Activated CD8-positive, alpha-beta T cell treated with anti-CD3 and anti-CD28 coated beads, Interleukin-2, amount 10 ng/mL, durations not matched to agents 7 days and 5 days (primary cell): Measurements from ENCODE around the gene PANK4. TPM values are rescaled to one million over a fixed set of nuclear protein-coding genes. Genes with fewer than 3 reads are reported as not detected.
A peak's percentile ranks its signal among the peaks of the same experiment; 100 is the strongest.

Source experiments
- ATAC-seq: fragments of 150-1000 bp; cut with Tn5 transposase; one replicate; pipeline ENCODE4 v1.10.0; 2021; ENCODE audit warnings: moderate library complexity
- CTCF ChIA-PET: fragments of 350-600 bp; sonication (Branson Sonifier 250); formaldehyde crosslinking; loops from one replicate; lab custom pipeline; 2021; ENCODE audit warnings: antibody characterized with exemption; lab: Charles Lee
- POLR2A ChIA-PET: fragments of 350-600 bp; sonication (Branson Sonifier 250); formaldehyde crosslinking; loops from one replicate; lab custom pipeline; 2021; ENCODE audit warnings: antibody characterized with exemption; lab: Charles Lee
- DNase-seq: peaks from one replicate; pipeline ENCODE4 v3.0.0-alpha.2; 2020
- H3K27ac Mint-ChIP-seq: one replicate; pipeline ENCODE4 v1.8.0; 2021; ENCODE audit warnings: mild to moderate bottlenecking, mixed read lengths
- H3K27me3 Mint-ChIP-seq: one replicate; pipeline ENCODE4 v1.8.0; 2021; ENCODE audit warnings: low read depth, mixed read lengths
- H3K36me3 Mint-ChIP-seq: one replicate; pipeline ENCODE4 v1.8.0; 2021; ENCODE audit warnings: low read depth, mixed read lengths
- H3K4me1 Mint-ChIP-seq: one replicate; pipeline ENCODE4 v1.8.0; 2021; ENCODE audit warnings: low read depth, mixed read lengths
- H3K4me3 Mint-ChIP-seq: one replicate; pipeline ENCODE4 v1.8.0; 2021; ENCODE audit warnings: mild to moderate bottlenecking, mixed read lengths
- H3K9me3 Mint-ChIP-seq: one replicate; pipeline ENCODE4 v1.8.0; 2022; ENCODE audit warnings: mixed read lengths; ENCODE audit not compliant: insufficient read depth
- total RNA-seq, 2 experiments: library from RNA; stranded (reverse); gene quantifications; one replicate each; pipeline ENCODE4 v1.2.3, GENCODE V29; 2021

Gene PANK4
- total RNA-seq, 2 experiments from 2014 or later: 55.9 to 66.8 TPM

DNA sequence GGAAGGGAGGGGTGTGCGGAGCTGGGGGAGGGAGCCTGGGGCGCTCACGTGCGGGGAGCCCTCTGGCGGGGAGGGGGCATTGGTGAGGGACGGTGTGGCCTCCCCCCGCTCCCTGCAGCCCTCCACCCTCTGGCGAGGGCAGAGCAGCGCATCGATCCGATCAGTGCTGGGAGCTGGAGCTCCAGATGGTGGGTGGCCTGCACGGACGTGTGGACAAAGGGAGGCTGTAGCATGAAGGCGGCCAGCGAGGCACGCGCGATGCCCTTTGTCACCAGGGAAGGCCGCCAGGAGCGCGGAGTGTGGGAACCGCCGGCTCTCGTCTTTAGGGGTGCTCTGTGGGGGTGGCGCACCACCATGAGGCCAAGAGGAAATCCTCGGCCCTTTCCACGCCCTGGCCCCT, 9.1 kb upstream of the PANK4 start:
- Mint-ChIP-seq H3K36me3 (no peaks in the 10 kb centered on the region), H3K4me3 (no peak overlapping the region), H3K27ac (no peak overlapping the region), H3K9me3 (no peaks in the 10 kb centered on the region), H3K4me1 (peaks cover 3% of the 10 kb centered on the region), H3K27me3 (peaks cover 28% of the 10 kb centered on the region)
- CTCF ChIA-PET: interaction anchor here (1.3 kb wide), 1 partner anchor 12 kb away, joined by 4 read pairs; no protein-coding TSS in a partner anchor
- POLR2A ChIA-PET: no interaction called here
- ATAC-seq (no peak), DNase-seq (no peak)

DNA sequence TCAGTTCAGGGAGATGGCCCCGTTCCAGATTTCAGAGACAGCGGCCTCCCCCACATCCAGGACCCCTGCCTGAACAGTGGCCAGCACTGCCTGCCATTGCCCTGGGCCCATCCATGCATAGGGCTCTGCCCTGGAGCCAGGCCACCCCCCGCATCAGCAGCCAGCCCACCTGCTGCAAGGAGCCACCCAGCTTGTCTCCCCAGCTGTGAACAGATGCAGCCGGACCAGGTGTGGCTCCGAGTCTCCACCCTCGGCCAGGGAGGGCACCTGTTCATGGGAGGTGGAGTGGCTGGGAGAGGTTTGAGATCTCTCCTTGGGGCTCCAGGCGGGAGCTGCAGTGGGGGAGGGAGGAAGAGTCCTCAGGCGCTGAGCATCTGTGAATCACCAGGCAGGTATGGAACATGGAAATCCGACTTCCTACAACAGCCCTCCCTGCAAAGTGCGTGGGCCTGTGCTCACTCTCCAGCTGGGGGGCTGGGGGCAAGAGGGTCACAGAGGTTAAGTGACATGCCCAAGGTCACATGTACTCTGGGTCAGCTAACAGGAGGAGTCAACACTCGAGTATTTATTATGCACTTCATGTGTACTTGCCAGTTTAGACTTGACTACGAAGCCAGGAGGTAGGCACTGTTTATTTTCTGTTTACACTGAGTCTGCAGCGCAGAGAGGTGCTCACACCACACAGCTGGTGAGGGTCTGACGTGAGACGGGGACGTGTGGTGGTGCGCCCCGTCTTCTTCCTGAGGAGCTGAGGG, 8.5 kb upstream of the PANK4 start:
- CTCF ChIA-PET: interaction anchor here (1.3 kb wide), 1 partner anchor 11 kb away, joined by 4 read pairs; no protein-coding TSS in a partner anchor
- peaks cover 28% of the 10 kb centered on the region for H3K27me3 Mint-ChIP-seq
- peaks cover 3% of the 10 kb centered on the region for H3K4me1 Mint-ChIP-seq
- POLR2A ChIA-PET: no interaction called here
- no peaks in the 10 kb centered on the region for H3K36me3 Mint-ChIP-seq
- DNase-seq (no peak), ATAC-seq (no peak)
- H3K4me3 Mint-ChIP-seq: no peak overlapping the region
- no peak overlapping the region for H3K27ac Mint-ChIP-seq
- H3K9me3 Mint-ChIP-seq: no peaks in the 10 kb centered on the region

DNA sequence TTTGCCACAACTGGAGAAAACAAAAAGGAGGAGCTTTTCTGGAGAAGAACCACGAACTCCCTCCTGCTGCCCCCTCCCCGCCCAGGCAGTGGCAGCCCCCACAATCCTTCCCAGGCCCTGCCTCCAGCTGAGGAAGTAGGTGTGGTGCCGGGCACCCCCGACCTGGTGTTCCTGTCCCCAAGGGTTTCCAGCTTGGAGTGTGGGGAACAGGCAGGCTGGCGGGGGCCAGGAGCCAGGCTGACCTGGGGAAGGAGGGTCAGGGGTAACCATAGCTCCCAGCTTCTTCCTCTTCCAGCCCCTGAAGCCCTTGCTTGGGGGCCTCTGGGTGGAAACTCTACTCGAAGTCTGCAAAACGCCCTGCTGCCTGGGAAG, 7.9 kb upstream of the PANK4 start:
- CTCF ChIA-PET: no interaction called here
- no peak for DNase-seq
- Mint-ChIP-seq H3K36me3 (no peaks in the 10 kb centered on the region), H3K27ac (no peak overlapping the region), H3K27me3 (peaks cover 31% of the 10 kb centered on the region), H3K4me3 (no peak overlapping the region), H3K9me3 (no peaks in the 10 kb centered on the region), H3K4me1 (peaks cover 3% of the 10 kb centered on the region)
- POLR2A ChIA-PET: no interaction called here
- ATAC-seq: no peak

DNA sequence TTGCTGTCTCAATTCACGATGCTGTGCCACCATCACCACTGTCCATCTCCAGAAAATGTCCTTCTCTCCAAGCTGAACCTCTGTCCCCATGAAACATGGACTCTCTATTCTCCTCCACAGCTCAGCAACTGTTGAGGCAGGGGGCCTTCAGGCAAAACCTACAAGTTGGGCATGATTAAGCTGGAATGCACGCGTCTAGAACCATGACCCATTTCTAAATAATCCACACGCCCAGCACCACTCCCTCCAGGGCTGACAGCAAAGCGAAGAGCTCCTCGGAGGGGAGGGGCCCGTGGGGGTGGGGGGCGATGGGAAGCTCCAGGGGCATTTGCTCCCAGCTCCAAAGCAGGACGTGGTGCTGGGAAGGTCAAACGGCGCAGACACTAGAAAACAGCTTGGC, 7.0 kb upstream of the PANK4 start:
- no peaks in the 10 kb centered on the region for H3K9me3 Mint-ChIP-seq
- peaks cover 9% of the 10 kb centered on the region for H3K4me1 Mint-ChIP-seq
- ATAC-seq (no peak), DNase-seq (no peak)
- CTCF ChIA-PET: interaction anchor here (1.2 kb wide), 1 partner anchor 9 kb away, joined by 5 read pairs; no protein-coding TSS in a partner anchor
- H3K36me3 Mint-ChIP-seq: no peaks in the 10 kb centered on the region
- no peak overlapping the region for H3K27ac Mint-ChIP-seq
- H3K27me3 Mint-ChIP-seq: peaks cover 38% of the 10 kb centered on the region
- POLR2A ChIA-PET: interaction anchor here (1.6 to 2.1 kb wide), 2 partner anchors 12 to 52 kb away, joined by 5 read pairs; no protein-coding TSS in a partner anchor
- no peak overlapping the region for H3K4me3 Mint-ChIP-seq

DNA sequence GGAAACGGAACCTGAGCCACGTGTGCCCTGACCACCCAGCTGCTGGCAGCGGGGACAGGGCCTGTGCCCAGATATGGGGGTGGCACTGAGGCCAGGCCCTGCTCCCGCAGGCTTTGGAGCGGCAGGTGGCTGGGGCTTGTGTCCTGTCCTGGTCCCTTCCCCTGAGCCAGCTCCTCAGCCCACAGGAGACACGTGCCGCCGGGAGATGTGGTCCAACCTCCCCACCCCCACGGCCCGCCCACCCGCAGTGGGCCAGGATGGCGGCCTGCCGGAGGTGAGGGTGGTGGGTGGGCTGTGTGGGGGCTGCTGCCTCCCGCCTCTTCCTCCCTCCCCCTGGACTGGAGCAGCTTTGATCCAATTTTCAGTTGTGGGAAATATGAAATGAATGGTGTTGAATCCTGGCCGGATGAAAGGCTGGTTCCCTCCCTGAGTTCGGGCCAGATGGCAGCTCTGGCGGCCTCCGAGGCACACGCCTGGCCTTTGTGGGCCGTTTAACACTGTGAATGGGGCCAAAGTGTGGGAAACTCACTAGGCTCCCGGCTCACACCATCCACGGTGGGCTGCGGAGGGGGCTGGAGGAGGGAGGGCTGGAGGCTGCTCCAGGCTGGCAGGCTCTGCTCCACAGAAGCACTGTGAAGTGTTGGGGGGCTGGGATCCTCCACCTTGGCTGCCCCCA, 6.2 kb upstream of the PANK4 start:
- peaks cover 9% of the 10 kb centered on the region for H3K4me1 Mint-ChIP-seq
- H3K4me3 Mint-ChIP-seq: no peak overlapping the region
- CTCF ChIA-PET: interaction anchor here (1.2 kb wide), 1 partner anchor 9 kb away, joined by 5 read pairs; no protein-coding TSS in a partner anchor
- POLR2A ChIA-PET: interaction anchor here (0.8 to 2.1 kb wide), 3 partner anchors 13 to 341 kb away, joined by 3 to 5 read pairs (median 5); no protein-coding TSS in a partner anchor
- no peak overlapping the region for H3K27ac Mint-ChIP-seq
- no peak for ATAC-seq
- H3K36me3 Mint-ChIP-seq: no peaks in the 10 kb centered on the region
- peaks cover 38% of the 10 kb centered on the region for H3K27me3 Mint-ChIP-seq
- H3K9me3 Mint-ChIP-seq: no peaks in the 10 kb centered on the region
- DNase-seq: no peak

DNA sequence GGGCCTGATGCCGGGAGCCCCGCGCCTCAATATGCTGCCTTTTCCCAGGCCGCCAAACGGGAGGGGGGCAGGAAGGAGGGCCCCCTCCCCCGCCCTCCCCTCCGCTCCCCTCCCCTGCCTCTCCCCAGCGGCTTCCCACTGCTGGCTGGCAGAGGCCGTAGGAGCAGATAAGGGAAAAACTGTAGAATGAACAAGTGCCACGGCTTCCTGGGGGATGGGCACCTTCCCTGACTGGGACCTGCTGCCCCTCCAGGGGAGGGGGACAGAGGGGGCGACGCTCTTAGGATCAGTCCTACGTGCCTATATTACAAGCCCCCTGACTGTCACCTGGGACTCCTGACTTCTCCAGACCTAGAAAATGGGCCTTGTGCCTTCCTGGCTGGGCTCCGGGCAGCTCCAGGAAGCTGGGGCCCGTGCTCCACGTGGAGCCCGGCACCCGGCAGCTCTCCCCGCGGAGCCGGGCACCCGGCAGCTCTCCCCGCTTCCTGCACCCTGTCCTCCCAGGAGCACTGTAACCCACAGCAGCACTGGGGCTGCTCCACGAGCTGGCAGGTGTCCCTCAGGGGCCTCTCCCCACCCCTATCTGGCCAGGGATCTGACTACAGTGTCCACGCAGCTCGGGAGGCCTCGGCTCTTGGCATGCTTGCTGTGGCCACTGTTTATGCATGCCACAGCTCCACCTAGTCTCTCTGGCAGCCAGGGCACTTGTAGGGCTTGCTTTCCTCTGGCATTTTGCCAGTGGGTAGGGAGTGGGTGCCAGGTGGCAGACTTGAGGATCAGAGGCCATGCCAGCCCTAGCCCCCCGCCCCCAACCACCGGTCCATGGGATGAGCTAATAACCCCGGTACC, 4.3 kb upstream of the PANK4 start:
- H3K9me3 Mint-ChIP-seq: no peaks in the 10 kb centered on the region
- peaks cover 37% of the 10 kb centered on the region for H3K27me3 Mint-ChIP-seq
- H3K27ac Mint-ChIP-seq: no peak overlapping the region
- no peaks in the 10 kb centered on the region for H3K36me3 Mint-ChIP-seq
- POLR2A ChIA-PET: interaction anchor here (1.1 to 2.4 kb wide), 2 partner anchors 15 to 17 kb away, joined by 4 to 14 read pairs; no protein-coding TSS in a partner anchor
- H3K4me1 Mint-ChIP-seq: peaks cover 17% of the 10 kb centered on the region
- H3K4me3 Mint-ChIP-seq: no peak overlapping the region
- CTCF ChIA-PET: interaction anchor here (1.0 kb wide), 1 partner anchor 17 kb away, joined by 3 read pairs; no protein-coding TSS in a partner anchor
- DNase-seq (no peak), ATAC-seq (no peak)

DNA sequence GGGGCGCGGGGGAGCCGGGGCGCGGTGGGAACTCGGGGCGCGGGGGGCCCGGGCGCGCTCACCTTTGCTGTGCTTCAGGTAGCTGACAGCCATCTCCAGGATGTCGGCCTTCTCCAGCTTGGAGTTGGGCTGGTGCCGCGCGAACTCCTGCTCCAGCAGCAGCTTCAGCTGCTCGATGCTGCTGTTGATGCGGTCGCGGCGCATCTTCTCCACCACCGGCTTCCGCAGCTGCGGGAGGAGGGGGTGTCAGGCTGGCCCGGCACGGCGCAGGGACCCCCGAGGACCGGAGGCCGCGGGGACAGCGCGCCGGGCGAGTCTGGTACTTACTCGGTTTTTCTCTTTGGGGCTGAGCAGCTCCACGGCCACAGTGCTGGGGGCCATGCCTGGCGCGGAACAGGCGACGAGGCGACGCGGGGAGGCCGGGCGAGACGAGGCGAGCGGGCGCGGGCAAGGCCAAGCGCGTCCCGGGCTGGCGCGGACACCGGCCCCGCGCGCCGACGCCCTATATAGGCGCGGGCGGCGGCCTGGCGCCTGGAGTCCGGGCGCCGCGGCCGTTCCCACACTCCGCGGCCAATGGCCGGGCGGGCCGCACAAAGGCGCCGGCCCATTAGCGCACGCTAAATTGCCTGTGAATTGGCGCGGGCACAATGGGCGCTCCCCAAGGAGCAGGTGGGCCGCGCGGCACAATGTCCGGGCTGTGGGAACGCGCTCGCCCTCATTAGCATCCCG, 3.6 kb upstream of the PANK4 start, which contains the start of gene HES5:
HES5 (minus strand) TSS at position 480 of the 729 bp plus-strand sequence; CDS start at position 381, 99 bp downstream.
- peak within 1 kb of the TSS; percentile 51 for H3K4me3 Mint-ChIP-seq
- ATAC-seq: no peak

DNA sequence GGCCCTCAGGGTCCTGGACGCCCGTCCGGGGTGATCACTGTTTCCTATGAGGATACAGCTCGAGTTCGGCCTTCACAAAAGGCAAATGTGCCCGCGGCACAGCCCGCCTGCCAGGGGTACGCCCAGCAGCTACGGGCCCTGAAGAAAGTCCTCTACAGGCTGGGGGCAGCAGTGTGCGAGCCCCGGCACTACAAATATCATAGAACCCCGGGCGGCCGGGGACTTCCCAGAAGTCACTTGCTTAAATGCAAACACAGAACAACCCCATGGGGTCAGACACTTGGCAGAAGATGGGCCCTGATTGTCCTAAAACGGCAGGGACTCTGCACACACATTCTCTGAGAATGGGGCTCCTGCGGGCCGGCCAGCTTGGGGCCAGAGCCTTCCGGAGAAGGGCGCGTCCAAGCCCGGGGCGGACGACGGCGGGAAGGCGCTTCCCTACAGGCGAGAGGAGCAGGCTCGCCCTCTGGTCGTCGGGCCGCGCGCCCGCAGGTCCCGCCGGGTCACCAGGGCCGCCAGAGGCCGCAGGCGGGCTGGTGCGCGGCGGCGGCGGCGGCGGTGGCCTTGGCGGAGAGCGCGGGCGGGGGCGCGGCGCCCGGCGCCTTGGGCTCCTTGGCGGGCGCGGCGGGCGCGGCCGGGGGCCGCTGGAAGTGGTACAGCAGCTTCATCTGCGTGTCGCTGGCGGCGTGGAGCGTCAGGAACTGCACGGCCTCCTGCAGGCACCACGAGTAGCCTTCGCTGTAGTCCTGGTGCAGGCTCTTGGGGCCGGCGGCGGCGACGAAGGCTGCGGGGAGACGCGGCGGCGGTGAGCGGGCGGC, 2.8 kb upstream of the PANK4 start:
- Mint-ChIP-seq H3K4me1 (peaks cover 27% of the 10 kb centered on the region), H3K4me3 (peak overlapping the region; percentile 51), H3K27me3 (peaks cover 35% of the 10 kb centered on the region), H3K27ac (no peak overlapping the region), H3K9me3 (no peaks in the 10 kb centered on the region), H3K36me3 (peaks cover 8% of the 10 kb centered on the region)
- ChIA-PET POLR2A (interaction anchor here (0.5 to 2.4 kb wide), 3 partner anchors 18 to 140 kb away, joined by 3 to 14 read pairs (median 4); partner anchors contain the start of gene TNFRSF14), CTCF (interaction anchor here (1.1 to 1.2 kb wide), 2 partner anchors 10 to 19 kb away, joined by 3 to 4 read pairs; no protein-coding TSS in a partner anchor)
- DNase-seq (peak; percentile 31), ATAC-seq (no peak)

More for the DNA sequence above, 3.6 kb upstream of the PANK4 start, which contains the start of gene HES5:
- H3K27me3 Mint-ChIP-seq: peaks cover 35% of the 10 kb centered on the region
- H3K27ac Mint-ChIP-seq: no peak within 1 kb of the TSS
- DNase-seq: no peak
- peaks cover 20% of the 10 kb centered on the region for H3K4me1 Mint-ChIP-seq
- ChIA-PET CTCF (interaction anchor here (1.1 to 1.2 kb wide), 2 partner anchors 9 to 19 kb away, joined by 3 to 4 read pairs; no protein-coding TSS in a partner anchor), POLR2A (interaction anchor here (0.5 to 2.4 kb wide), 3 partner anchors 18 to 141 kb away, joined by 3 to 14 read pairs (median 4); partner anchors contain the start of gene TNFRSF14)
- peaks cover 4% of the 10 kb centered on the region for H3K36me3 Mint-ChIP-seq
- no peaks in the 10 kb centered on the region for H3K9me3 Mint-ChIP-seq

DNA sequence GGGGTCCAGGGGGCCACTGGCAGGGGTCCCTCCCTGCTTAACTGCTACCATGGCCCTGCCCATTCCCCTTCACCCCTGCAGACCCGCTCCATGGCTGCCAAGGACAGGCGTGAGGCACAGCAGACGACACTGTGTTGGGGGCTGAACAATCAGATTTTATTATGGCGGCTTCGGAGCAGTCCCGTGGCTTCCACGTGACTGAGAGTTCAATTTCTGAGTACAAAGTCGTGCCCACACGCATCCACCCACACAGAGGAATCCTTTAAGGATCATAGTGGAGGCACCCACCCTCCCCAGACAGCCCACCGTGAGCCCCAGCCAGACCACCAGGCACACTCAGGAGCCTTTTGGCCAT, 2.2 kb upstream of the PANK4 start:
- Mint-ChIP-seq H3K4me3 (no peak overlapping the region), H3K36me3 (peaks cover 8% of the 10 kb centered on the region), H3K4me1 (peaks cover 33% of the 10 kb centered on the region), H3K27ac (no peak overlapping the region), H3K27me3 (peaks cover 31% of the 10 kb centered on the region), H3K9me3 (no peaks in the 10 kb centered on the region)
- ATAC-seq (no peak), DNase-seq (no peak)
- ChIA-PET CTCF (interaction anchor here (1.1 kb wide), 1 partner anchor 10 kb away, joined by 3 read pairs; no protein-coding TSS in a partner anchor), POLR2A (interaction anchor here (2.4 kb wide), 1 partner anchor 19 kb away, joined by 14 read pairs; no protein-coding TSS in a partner anchor)

DNA sequence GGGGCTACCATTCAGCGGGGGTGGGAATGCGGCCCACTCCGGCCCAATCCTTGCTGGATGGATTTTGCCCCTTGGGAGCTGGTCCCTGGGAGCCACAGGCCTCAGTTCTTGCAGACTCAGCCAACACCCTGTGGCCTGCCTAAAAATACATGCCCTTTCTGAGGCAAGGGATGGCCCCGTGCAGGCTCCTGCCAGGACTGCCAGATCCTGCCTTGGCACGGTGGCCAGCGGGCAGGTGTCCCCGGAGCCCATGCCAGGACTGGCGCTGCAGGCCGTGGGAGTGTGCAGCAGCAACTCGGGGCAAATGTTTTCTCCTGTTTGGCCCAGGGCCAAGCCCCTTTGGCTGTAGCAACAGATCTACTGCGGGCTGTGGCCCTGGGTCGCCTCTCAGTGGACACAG, 1.6 kb upstream of the PANK4 start:
- POLR2A ChIA-PET: interaction anchor here (4.8 kb wide), 1 partner anchor 18 kb away, joined by 96 read pairs; no protein-coding TSS in a partner anchor
- H3K9me3 Mint-ChIP-seq: no peaks in the 10 kb centered on the region
- peaks cover 26% of the 10 kb centered on the region for H3K27me3 Mint-ChIP-seq

More for the DNA sequence above, 1.6 kb upstream of the PANK4 start:
- Mint-ChIP-seq H3K36me3 (peaks cover 11% of the 10 kb centered on the region), H3K4me3 (no peak overlapping the region), H3K27ac (no peak overlapping the region), H3K4me1 (peaks cover 39% of the 10 kb centered on the region)
- no peak for ATAC-seq
- CTCF ChIA-PET: no interaction called here
- no peak for DNase-seq
